Activated naive CD4-positive, alpha-beta T cell treated with anti-CD3 and anti-CD28 coated beads, Interleukin-2, amount 10 ng/mL, durations not matched to agents 7 days and 5 days (primary cell): ENCODE results near the gene EEFSEC.

ENCODE experiments used
- CTCF ChIA-PET: fragments of 350-600 bp; sonication (Branson Sonifier 250); formaldehyde crosslinking; loops from one replicate; lab custom pipeline; 2021; ENCODE audit warnings: antibody characterized with exemption; lab: Charles Lee
- DNase-seq: peaks from one replicate; pipeline ENCODE4 v3.0.0-alpha.2; 2020
- H3K27ac Mint-ChIP-seq: one replicate; pipeline ENCODE4 v1.8.0; 2021; ENCODE audit warnings: mild to moderate bottlenecking, moderate library complexity, mixed read lengths
- H3K27me3 Mint-ChIP-seq: one replicate; pipeline ENCODE4 v1.8.0; 2021; ENCODE audit warnings: mild to moderate bottlenecking, mixed read lengths
- H3K36me3 Mint-ChIP-seq: one replicate; pipeline ENCODE4 v1.8.0; 2021; ENCODE audit warnings: mixed read lengths
- H3K4me1 Mint-ChIP-seq: one replicate; pipeline ENCODE4 v1.8.0; 2021; ENCODE audit warnings: mixed read lengths
- H3K4me3 Mint-ChIP-seq: one replicate; pipeline ENCODE4 v1.8.0; 2021; ENCODE audit warnings: mild to moderate bottlenecking, moderate library complexity, mixed read lengths
- H3K9me3 Mint-ChIP-seq: one replicate; pipeline ENCODE4 v1.8.0; 2021; ENCODE audit warnings: mixed read lengths

EEFSEC gene

GRCh38 chr3:128240232-128240631 lies 87.0 kb downstream of the EEFSEC start:
- Mint-ChIP-seq H3K4me1 (peaks cover 12% of the 10 kb centered on the region), H3K27me3 (no peaks in the 10 kb centered on the region), H3K9me3 (no peaks in the 10 kb centered on the region), H3K36me3 (peaks cover 5% of the 10 kb centered on the region), H3K4me3 (no peak overlapping the region), H3K27ac (no peak overlapping the region)
- DNase-seq = no peak
- CTCF ChIA-PET = no interaction called here

GRCh38 chr3:128241741-128242140 lies 88.5 kb downstream of the EEFSEC start:
- H3K27me3 Mint-ChIP-seq = no peaks in the 10 kb centered on the region
- DNase-seq = no peak
- peaks cover 12% of the 10 kb centered on the region for H3K4me1 Mint-ChIP-seq
- no peak overlapping the region for H3K27ac Mint-ChIP-seq
- no peak overlapping the region for H3K4me3 Mint-ChIP-seq
- no peaks in the 10 kb centered on the region for H3K9me3 Mint-ChIP-seq
- CTCF ChIA-PET = interaction anchor here (0.7 to 0.8 kb wide), 3 partner anchors 16 to 728 kb away, joined by 3 read pairs; no protein-coding TSS in a partner anchor
- H3K36me3 Mint-ChIP-seq = peaks cover 5% of the 10 kb centered on the region

DNA sequence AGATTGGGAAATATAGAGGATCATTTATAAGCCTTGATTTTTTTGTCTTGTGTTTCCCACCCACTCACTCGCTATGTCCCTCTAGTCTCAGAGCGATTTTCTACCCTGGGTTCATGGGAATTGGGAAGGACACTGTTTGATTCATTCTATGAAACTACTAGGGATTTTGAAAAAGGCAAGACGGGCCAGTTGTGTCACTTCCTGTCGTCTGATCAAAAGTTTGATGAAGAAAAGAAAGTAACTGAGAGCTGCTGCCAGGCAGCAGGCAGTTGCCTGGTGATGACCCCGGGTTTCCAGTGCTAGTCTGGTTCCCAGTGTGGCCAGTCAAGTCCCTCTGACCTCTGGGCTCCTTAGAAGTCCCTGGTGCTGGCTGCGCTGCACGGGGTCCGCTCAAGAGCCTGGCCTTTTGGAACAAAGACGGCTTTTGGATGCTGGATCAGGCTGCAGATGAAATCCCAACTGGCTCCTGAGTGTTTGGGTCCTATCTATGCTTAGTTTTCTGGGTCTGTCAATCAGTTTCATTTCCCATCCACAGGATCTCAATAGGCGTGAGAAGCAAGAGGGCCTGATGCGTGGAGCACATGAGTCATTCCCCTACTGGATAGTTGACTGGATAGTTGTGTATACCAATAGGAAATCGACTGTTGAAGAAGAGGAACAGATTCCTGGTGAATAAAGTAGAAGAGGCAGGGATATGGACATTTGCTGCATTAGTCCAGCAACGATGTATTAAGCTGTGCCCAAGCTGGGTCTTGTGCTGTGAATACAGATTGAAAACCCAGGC lies 89.7 kb downstream of the EEFSEC start:
- DNase-seq = peak; percentile 34
- Mint-ChIP-seq H3K27me3 (no peaks in the 10 kb centered on the region), H3K4me1 (peaks cover 12% of the 10 kb centered on the region), H3K36me3 (peaks cover 10% of the 10 kb centered on the region), H3K9me3 (no peaks in the 10 kb centered on the region), H3K4me3 (no peak overlapping the region), H3K27ac (peak overlapping the region; percentile 47)
- CTCF ChIA-PET = no interaction called here

GRCh38 chr3:128243602-128244504 lies 90.6 kb downstream of the EEFSEC start:
- no peaks in the 10 kb centered on the region for H3K27me3 Mint-ChIP-seq
- H3K4me1 Mint-ChIP-seq = peaks cover 12% of the 10 kb centered on the region
- H3K4me3 Mint-ChIP-seq = no peak overlapping the region
- H3K36me3 Mint-ChIP-seq = peaks cover 11% of the 10 kb centered on the region
- no peaks in the 10 kb centered on the region for H3K9me3 Mint-ChIP-seq
- no peak for DNase-seq
- CTCF ChIA-PET = no interaction called here
- H3K27ac Mint-ChIP-seq = peak overlapping the region; percentile 46

DNA sequence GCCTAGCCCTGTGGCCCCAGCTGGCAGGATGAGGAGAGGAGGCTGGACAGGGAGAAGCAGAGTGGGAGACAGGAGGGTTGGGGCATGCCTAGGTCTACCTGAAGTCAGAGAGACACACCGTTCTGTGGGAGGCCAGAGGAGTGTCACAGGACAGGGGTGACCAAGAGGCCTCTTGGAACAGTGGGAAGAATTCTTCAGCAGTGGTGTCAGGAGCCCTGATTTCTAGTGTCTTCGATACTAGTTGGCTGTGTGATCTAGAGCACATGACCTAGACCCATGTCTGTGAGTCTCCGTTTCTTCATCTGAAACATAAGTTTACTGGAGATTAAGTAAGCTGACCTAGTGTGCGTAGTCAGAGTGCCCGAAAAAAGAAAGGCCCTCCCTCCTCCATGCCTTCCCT lies 92.2 kb downstream of the EEFSEC start:
- H3K27me3 Mint-ChIP-seq = no peaks in the 10 kb centered on the region
- H3K9me3 Mint-ChIP-seq = no peaks in the 10 kb centered on the region
- peaks cover 17% of the 10 kb centered on the region for H3K36me3 Mint-ChIP-seq
- H3K27ac Mint-ChIP-seq = peak overlapping the region; percentile 12
- no peak overlapping the region for H3K4me3 Mint-ChIP-seq
- DNase-seq = no peak
- CTCF ChIA-PET = no interaction called here
- H3K4me1 Mint-ChIP-seq = peaks cover 12% of the 10 kb centered on the region

DNA sequence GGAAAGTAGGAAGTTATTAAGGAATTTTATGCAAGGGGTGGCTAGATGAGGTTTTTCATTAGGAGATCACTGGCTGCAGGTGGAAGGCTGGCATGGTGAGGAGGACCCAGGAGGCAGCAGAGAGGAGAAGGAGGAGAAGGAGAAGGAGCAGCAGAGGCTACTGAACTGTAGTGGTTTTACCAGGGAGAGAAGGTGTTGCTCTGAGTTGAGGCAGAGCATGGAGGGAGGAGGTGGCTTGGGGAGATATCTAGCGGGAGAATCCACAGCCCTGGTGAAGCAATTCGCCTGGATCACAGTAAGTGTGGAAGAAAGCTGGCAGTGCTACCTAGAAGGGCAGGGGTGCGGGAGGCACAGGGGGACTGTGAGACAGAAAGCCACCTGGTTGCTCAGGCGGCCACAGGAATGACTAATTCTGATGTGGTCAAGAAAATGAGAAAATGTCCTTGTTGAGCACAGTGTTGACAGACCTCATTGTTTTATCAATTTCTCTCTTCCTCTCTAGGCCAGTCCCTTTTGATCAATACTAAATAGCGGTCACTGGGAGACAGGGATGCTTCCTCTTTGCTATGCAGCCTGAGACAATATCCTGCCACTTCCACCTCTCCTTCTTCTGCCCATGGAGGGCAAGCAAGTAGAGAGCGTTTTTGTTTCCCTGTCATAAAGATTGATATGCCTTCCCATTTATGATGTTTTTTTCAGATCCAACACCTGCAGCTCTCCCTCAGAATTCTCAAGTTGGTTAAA lies 94.6 kb downstream of the EEFSEC start:
- no peak for DNase-seq
- peaks cover 21% of the 10 kb centered on the region for H3K36me3 Mint-ChIP-seq
- H3K4me1 Mint-ChIP-seq = peaks cover 9% of the 10 kb centered on the region

DNA sequence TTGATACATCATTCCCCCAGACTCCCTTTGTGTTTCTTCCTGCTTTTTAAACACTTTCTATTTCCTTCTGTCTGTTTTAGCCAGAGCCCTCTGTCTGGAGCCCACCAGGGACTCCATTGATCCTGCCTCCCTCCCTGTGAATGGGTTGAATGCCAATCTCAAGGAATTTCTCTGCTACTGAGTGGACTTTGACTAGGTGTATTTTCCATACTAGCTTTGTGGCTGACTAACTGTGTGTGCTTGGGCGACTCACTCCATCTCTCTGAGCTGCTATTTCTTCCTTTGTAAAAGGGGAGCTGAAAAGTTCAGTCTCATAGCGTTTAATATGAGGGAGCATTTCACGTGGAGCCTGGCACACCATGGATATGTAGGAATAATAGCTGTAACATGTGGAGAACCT lies 98.8 kb downstream of the EEFSEC start:
- Mint-ChIP-seq H3K36me3 (peaks cover 16% of the 10 kb centered on the region), H3K27me3 (no peaks in the 10 kb centered on the region), H3K4me1 (no peaks in the 10 kb centered on the region), H3K27ac (no peak overlapping the region), H3K9me3 (no peaks in the 10 kb centered on the region), H3K4me3 (no peak overlapping the region)
- no peak for DNase-seq
- CTCF ChIA-PET = no interaction called here

More for the DNA sequence above, 94.6 kb downstream of the EEFSEC start:
- no peaks in the 10 kb centered on the region for H3K27me3 Mint-ChIP-seq
- H3K9me3 Mint-ChIP-seq = no peaks in the 10 kb centered on the region
- H3K4me3 Mint-ChIP-seq = no peak overlapping the region
- CTCF ChIA-PET = no interaction called here
- H3K27ac Mint-ChIP-seq = no peak overlapping the region

GRCh38 chr3:128253150-128253549 lies 99.9 kb downstream of the EEFSEC start:
- H3K4me1 Mint-ChIP-seq = no peaks in the 10 kb centered on the region

GRCh38 chr3:128254066-128254590 lies 100.8 kb downstream of the EEFSEC start:
- DNase-seq = no peak
- H3K4me1 Mint-ChIP-seq = no peaks in the 10 kb centered on the region
- no peaks in the 10 kb centered on the region for H3K27me3 Mint-ChIP-seq
- peaks cover 12% of the 10 kb centered on the region for H3K36me3 Mint-ChIP-seq
- CTCF ChIA-PET = interaction anchor here (0.7 kb wide), 1 partner anchor 55 kb away, joined by 3 read pairs; no protein-coding TSS in a partner anchor
- H3K27ac Mint-ChIP-seq = no peak overlapping the region
- no peak overlapping the region for H3K4me3 Mint-ChIP-seq
- no peaks in the 10 kb centered on the region for H3K9me3 Mint-ChIP-seq

More at GRCh38 chr3:128253150-128253549, 99.9 kb downstream of the EEFSEC start:
- H3K27ac Mint-ChIP-seq = no peak overlapping the region
- H3K27me3 Mint-ChIP-seq = no peaks in the 10 kb centered on the region
- H3K36me3 Mint-ChIP-seq = peaks cover 13% of the 10 kb centered on the region
- H3K9me3 Mint-ChIP-seq = no peaks in the 10 kb centered on the region
- DNase-seq = no peak
- no peak overlapping the region for H3K4me3 Mint-ChIP-seq
- CTCF ChIA-PET = interaction anchor here (0.7 kb wide), 1 partner anchor 56 kb away, joined by 3 read pairs; no protein-coding TSS in a partner anchor

DNA sequence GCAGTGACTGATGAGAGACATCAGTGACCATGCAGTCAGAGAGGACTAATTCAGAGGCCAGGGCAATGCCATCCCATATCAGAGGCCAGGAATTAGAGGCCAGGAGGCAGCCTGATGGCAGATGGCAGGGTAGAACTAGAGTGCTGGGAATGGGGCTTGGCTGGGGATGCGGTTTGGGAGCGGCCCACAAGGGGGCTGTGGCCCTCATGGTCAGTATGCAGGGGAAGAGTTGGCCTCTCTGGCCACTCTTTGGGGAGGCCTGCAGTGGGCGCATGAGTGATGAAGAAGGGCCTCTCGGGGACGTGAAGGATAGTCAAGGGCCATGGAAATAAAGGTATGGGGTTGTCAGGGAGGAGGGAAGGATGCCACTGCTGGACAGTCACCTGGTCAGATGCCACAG lies 101.7 kb downstream of the EEFSEC start:
- no peak overlapping the region for H3K4me3 Mint-ChIP-seq
- peaks cover 6% of the 10 kb centered on the region for H3K9me3 Mint-ChIP-seq
- no peaks in the 10 kb centered on the region for H3K4me1 Mint-ChIP-seq
- CTCF ChIA-PET = no interaction called here
- H3K27me3 Mint-ChIP-seq = no peaks in the 10 kb centered on the region
- H3K36me3 Mint-ChIP-seq = peaks cover 18% of the 10 kb centered on the region
- no peak for DNase-seq
- H3K27ac Mint-ChIP-seq = no peak overlapping the region

DNA sequence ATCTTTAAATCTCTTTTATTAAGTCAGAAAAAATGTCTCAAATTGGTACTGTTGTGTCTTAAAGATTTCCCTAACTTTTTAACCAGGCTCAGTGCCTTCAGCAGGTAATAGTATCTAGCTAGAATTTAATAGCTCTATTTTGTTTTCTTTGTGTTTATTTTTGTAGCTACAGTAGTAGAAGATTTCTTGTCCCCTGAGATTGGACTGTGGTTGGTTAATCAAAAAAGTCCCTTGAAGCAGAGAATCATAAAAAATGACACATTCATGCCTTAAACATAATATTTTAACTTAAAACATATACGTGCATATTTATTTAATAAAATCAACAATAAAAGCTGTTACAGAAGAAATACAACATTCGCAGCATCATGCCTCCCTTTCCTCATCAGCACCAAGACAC lies 102.8 kb downstream of the EEFSEC start:
- no peak for DNase-seq
- no peak overlapping the region for H3K4me3 Mint-ChIP-seq
- peaks cover 15% of the 10 kb centered on the region for H3K36me3 Mint-ChIP-seq
- no peak overlapping the region for H3K27ac Mint-ChIP-seq
- H3K9me3 Mint-ChIP-seq = peaks cover 11% of the 10 kb centered on the region
- no peaks in the 10 kb centered on the region for H3K27me3 Mint-ChIP-seq
- CTCF ChIA-PET = no interaction called here
- H3K4me1 Mint-ChIP-seq = no peaks in the 10 kb centered on the region

DNA sequence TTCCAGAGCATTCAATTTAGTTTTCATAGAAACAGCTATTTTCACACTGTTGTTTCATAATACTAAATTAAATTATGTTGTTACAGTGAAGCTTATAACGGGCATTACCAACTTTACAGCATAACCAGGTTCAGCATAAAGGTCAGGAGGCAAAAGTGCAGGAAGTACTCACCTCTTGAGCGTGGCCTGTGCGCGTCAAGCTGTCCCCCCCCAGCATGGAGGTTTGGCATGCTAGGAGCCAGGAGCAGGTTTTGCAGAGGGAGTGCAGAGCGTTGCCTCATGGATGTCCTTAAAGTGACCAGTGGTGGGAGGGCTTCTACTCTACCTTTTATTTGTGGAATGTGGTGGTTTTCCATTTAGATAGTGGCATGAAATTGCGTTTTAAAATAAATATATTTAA lies 104.4 kb downstream of the EEFSEC start:
- CTCF ChIA-PET = no interaction called here

DNA sequence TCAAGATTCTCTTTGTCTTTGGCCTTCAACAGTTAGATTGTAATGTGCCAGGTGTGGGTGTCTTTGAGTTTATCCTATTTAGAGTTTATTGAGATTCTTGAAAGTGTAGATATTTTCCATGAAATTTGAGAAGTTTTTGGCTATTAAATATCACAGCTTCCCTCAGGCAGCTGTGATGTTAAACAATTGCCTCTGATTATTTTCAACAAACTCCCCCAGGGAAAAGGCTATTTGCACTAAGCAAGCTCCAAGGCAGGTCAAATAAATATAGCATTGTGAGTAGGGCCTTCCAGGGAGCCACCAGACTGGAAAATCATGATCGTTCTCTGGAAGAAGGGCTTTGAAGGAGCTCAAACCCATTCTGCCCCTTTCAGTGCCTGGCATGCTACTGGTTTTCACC lies 107.0 kb downstream of the EEFSEC start:
- peaks cover 11% of the 10 kb centered on the region for H3K9me3 Mint-ChIP-seq
- no peaks in the 10 kb centered on the region for H3K4me1 Mint-ChIP-seq
- no peak for DNase-seq
- H3K27ac Mint-ChIP-seq = no peak overlapping the region
- CTCF ChIA-PET = no interaction called here
- H3K4me3 Mint-ChIP-seq = no peak overlapping the region
- peaks cover 20% of the 10 kb centered on the region for H3K36me3 Mint-ChIP-seq
- no peaks in the 10 kb centered on the region for H3K27me3 Mint-ChIP-seq

More for the DNA sequence above, 104.4 kb downstream of the EEFSEC start:
- Mint-ChIP-seq H3K27me3 (no peaks in the 10 kb centered on the region), H3K27ac (no peak overlapping the region), H3K9me3 (peaks cover 11% of the 10 kb centered on the region), H3K36me3 (peaks cover 15% of the 10 kb centered on the region), H3K4me3 (no peak overlapping the region), H3K4me1 (no peaks in the 10 kb centered on the region)
- no peak for DNase-seq

GRCh38 chr3:128262457-128262856 lies 109.2 kb downstream of the EEFSEC start:
- CTCF ChIA-PET = no interaction called here
- Mint-ChIP-seq H3K4me3 (no peak overlapping the region), H3K27ac (no peak overlapping the region), H3K9me3 (peaks cover 11% of the 10 kb centered on the region), H3K4me1 (no peaks in the 10 kb centered on the region), H3K27me3 (no peaks in the 10 kb centered on the region), H3K36me3 (peaks cover 20% of the 10 kb centered on the region)
- no peak for DNase-seq
